ENCODE data around the gene GABARAP. TPM values are rescaled to one million over a fixed set of nuclear protein-coding genes. Genes with fewer than 3 reads are reported as not detected.

Gene GABARAP
- total and polyA plus RNA-seq, 2 donors (not counting 1 experiment from before 2014, with no cell fraction given): 173 to 1,154 TPM

GRCh38 chr17:7222972-7223292 is 19.3 kb downstream of the GABARAP start:
- TF ChIP-seq EZH2 (IDR thresholded peaks at IDR 0.05; ENCODE audit: low read length, missing control alignments) (no peak), CTCF (conservative IDR thresholded peaks at IDR 0.05 in 1 of 2, IDR thresholded peaks at IDR 0.05 in 1 of 2; ENCODE audit: low read depth in 1 of 2, low read length in 2 of 2) (no peak)
- no peak overlapping the region for H2AFZ ChIP-seq (ENCODE audit: low read length)
- peaks cover 39% of the 10 kb centered on the region for H3K36me3 ChIP-seq (ENCODE audit: control insufficient read depth, insufficient read depth, low read length)
- no peak overlapping the region for H3K9ac ChIP-seq (ENCODE audit: insufficient read depth, low read length)
- H3K27me3 ChIP-seq (ENCODE audit: control insufficient read depth, insufficient read depth, low read length): no peaks in the 10 kb centered on the region
- H3K4me3 ChIP-seq (replicated peaks in 1 of 4; ENCODE audit: control extremely low read depth in 1 of 4, insufficient read depth in 1 of 4, low read depth in 3 of 4, low read length in 4 of 4): no peak overlapping the region
- H3K4me1 ChIP-seq (ENCODE audit: control insufficient read depth, extremely low read depth, insufficient read depth, low read length): peaks cover 10% of the 10 kb centered on the region
- no peak for DNase-seq (ENCODE audit: low read depth in 2 of 2)
- no peak overlapping the region for H3K27ac ChIP-seq (ENCODE audit: insufficient read depth, low read length)
- no peaks in the 10 kb centered on the region for H3K9me3 ChIP-seq (ENCODE audit: control insufficient read depth, insufficient read depth, low read depth, low read length)
- H3K79me2 ChIP-seq (ENCODE audit: control insufficient read depth, insufficient read depth, low read length): peaks cover 17% of the 10 kb centered on the region
- H3K4me2 ChIP-seq (ENCODE audit: extremely low read depth, insufficient read depth, low read length): no peak overlapping the region
- H4K20me1 ChIP-seq (ENCODE audit: control insufficient read depth, extremely low read depth, insufficient read depth, low read length): no peaks in the 10 kb centered on the region

GRCh38 chr17:7222093-7222971 is 19.9 kb downstream of the GABARAP start:
- peaks cover 34% of the 10 kb centered on the region for H3K36me3 ChIP-seq (ENCODE audit: control insufficient read depth, insufficient read depth, low read length)
- H2AFZ ChIP-seq (ENCODE audit: low read length): no peak overlapping the region
- H3K4me2 ChIP-seq (ENCODE audit: extremely low read depth, insufficient read depth, low read length): no peak overlapping the region
- H4K20me1 ChIP-seq (ENCODE audit: control insufficient read depth, extremely low read depth, insufficient read depth, low read length): no peaks in the 10 kb centered on the region
- H3K4me3 ChIP-seq (replicated peaks in 1 of 4; ENCODE audit: control extremely low read depth in 1 of 4, insufficient read depth in 1 of 4, low read depth in 3 of 4, low read length in 4 of 4): no peak overlapping the region
- no peak overlapping the region for H3K9ac ChIP-seq (ENCODE audit: insufficient read depth, low read length)
- peaks cover 10% of the 10 kb centered on the region for H3K4me1 ChIP-seq (ENCODE audit: control insufficient read depth, extremely low read depth, insufficient read depth, low read length)
- H3K27ac ChIP-seq (ENCODE audit: insufficient read depth, low read length): no peak overlapping the region
- no peaks in the 10 kb centered on the region for H3K27me3 ChIP-seq (ENCODE audit: control insufficient read depth, insufficient read depth, low read length)
- H3K79me2 ChIP-seq (ENCODE audit: control insufficient read depth, insufficient read depth, low read length): peaks cover 16% of the 10 kb centered on the region
- DNase-seq (ENCODE audit: low read depth in 2 of 2): no peak
- H3K9me3 ChIP-seq (ENCODE audit: control insufficient read depth, insufficient read depth, low read depth, low read length): no peaks in the 10 kb centered on the region
- TF ChIP-seq CTCF (conservative IDR thresholded peaks at IDR 0.05 in 1 of 2, IDR thresholded peaks at IDR 0.05 in 1 of 2; ENCODE audit: low read depth in 1 of 2, low read length in 2 of 2): no peak

- Histone ChIP-seq H4K20me1 (ENCODE audit: control insufficient read depth, extremely low read depth, insufficient read depth, low read length) (no peaks in the 10 kb centered on the region), H3K79me2 (ENCODE audit: control insufficient read depth, insufficient read depth, low read length) (peaks cover 22% of the 10 kb centered on the region), H3K27me3 (ENCODE audit: control insufficient read depth, insufficient read depth, low read length) (no peaks in the 10 kb centered on the region), H3K4me2 (ENCODE audit: extremely low read depth, insufficient read depth, low read length) (peak overlapping the region; percentile 80), H3K4me1 (ENCODE audit: control insufficient read depth, extremely low read depth, insufficient read depth, low read length) (peaks cover 11% of the 10 kb centered on the region), H2AFZ (ENCODE audit: low read length) (no peak overlapping the region), H3K4me3 (replicated peaks in 1 of 4; ENCODE audit: control extremely low read depth in 1 of 4, insufficient read depth in 1 of 4, low read depth in 3 of 4, low read length in 4 of 4) (peak overlapping the region in 2 of 4 experiments; percentile 79 to 90), H3K9ac (ENCODE audit: insufficient read depth, low read length) (no peak overlapping the region), H3K27ac (ENCODE audit: insufficient read depth, low read length) (peak overlapping the region; percentile 86), H3K9me3 (ENCODE audit: control insufficient read depth, insufficient read depth, low read depth, low read length) (no peaks in the 10 kb centered on the region), H3K36me3 (ENCODE audit: control insufficient read depth, insufficient read depth, low read length) (peaks cover 26% of the 10 kb centered on the region)
- no peak for TF ChIP-seq CTCF (conservative IDR thresholded peaks at IDR 0.05 in 1 of 2, IDR thresholded peaks at IDR 0.05 in 1 of 2; ENCODE audit: low read depth in 1 of 2, low read length in 2 of 2)
- TF ChIP-seq EZH2 (IDR thresholded peaks at IDR 0.05; ENCODE audit: low read length, missing control alignments): no peak
- DNase-seq (ENCODE audit: low read depth in 2 of 2): no peak
Measured at GRCh38 chr17:7221278-7222092, 20.8 kb downstream of the GABARAP start.

All from fibroblast of lung (primary cell).